ENCODE measurements around the gene PTPN6. TPM values are rescaled to one million over a fixed set of nuclear protein-coding genes. Genes with fewer than 3 reads are reported as not detected.

Gene PTPN6
- total RNA-seq, 1 experiment from 2014 or later, result 25.0 TPM

GRCh38 chr12:6954316-6955107 lies 3.4 kb downstream of the PTPN6 start:
- no peaks in the 10 kb centered on the region; the same call in 1 of the 2 replicates for H3K36me3 ChIP-seq (replicated peaks; ENCODE audit: control insufficient read depth, insufficient read depth, low read length)
- no peaks in the 10 kb centered on the region for H3K27me3 ChIP-seq (ENCODE audit: control insufficient read depth, insufficient read depth, low read length)
- no peak overlapping the region for H3K4me3 ChIP-seq (ENCODE audit: insufficient read depth, low read depth, low read length)
- no peak for DNase-seq

GRCh38 chr12:6955108-6956020 lies 4.2 kb downstream of the PTPN6 start:
- Histone ChIP-seq H3K36me3 (replicated peaks; ENCODE audit: control insufficient read depth, insufficient read depth, low read length) (no peaks in the 10 kb centered on the region; the same call in 1 of the 2 replicates), H3K27me3 (ENCODE audit: control insufficient read depth, insufficient read depth, low read length) (no peaks in the 10 kb centered on the region), H3K4me3 (ENCODE audit: insufficient read depth, low read depth, low read length) (no peak overlapping the region)
- DNase-seq, result no peak

- no peak for DNase-seq
- Histone ChIP-seq H3K36me3 (replicated peaks; ENCODE audit: control insufficient read depth, insufficient read depth, low read length) (no peaks in the 10 kb centered on the region; the same call in 1 of the 2 replicates), H3K4me3 (ENCODE audit: insufficient read depth, low read depth, low read length) (no peak overlapping the region), H3K27me3 (ENCODE audit: control insufficient read depth, insufficient read depth, low read length) (no peaks in the 10 kb centered on the region)
Observed at GRCh38 chr12:6956021-6956727, 5.0 kb downstream of the PTPN6 start.

- Histone ChIP-seq H3K36me3 (replicated peaks; ENCODE audit: control insufficient read depth, insufficient read depth, low read length) (no peaks in the 10 kb centered on the region; the same call in 1 of the 2 replicates), H3K4me3 (ENCODE audit: insufficient read depth, low read depth, low read length) (no peak overlapping the region), H3K27me3 (ENCODE audit: control insufficient read depth, insufficient read depth, low read length) (no peaks in the 10 kb centered on the region)
- no peak for DNase-seq
Observed at GRCh38 chr12:6957151-6957701, 6.1 kb downstream of the PTPN6 start.

GRCh38 chr12:6957741-6958608 lies 6.8 kb downstream of the PTPN6 start:
- H3K36me3 ChIP-seq (replicated peaks; ENCODE audit: control insufficient read depth, insufficient read depth, low read length), result no peaks in the 10 kb centered on the region; the same call in 1 of the 2 replicates
- H3K27me3 ChIP-seq (ENCODE audit: control insufficient read depth, insufficient read depth, low read length), result no peaks in the 10 kb centered on the region
- H3K4me3 ChIP-seq (ENCODE audit: insufficient read depth, low read depth, low read length), result no peak overlapping the region
- no peak for DNase-seq

GRCh38 chr12:6958609-6959057 lies 7.5 kb downstream of the PTPN6 start:
- DNase-seq, result no peak
- Histone ChIP-seq H3K27me3 (ENCODE audit: control insufficient read depth, insufficient read depth, low read length) (no peaks in the 10 kb centered on the region), H3K36me3 (replicated peaks; ENCODE audit: control insufficient read depth, insufficient read depth, low read length) (no peaks in the 10 kb centered on the region; the same call in 1 of the 2 replicates), H3K4me3 (ENCODE audit: insufficient read depth, low read depth, low read length) (no peak overlapping the region)

GRCh38 chr12:6959058-6959804 lies 8.1 kb downstream of the PTPN6 start:
- Histone ChIP-seq H3K27me3 (ENCODE audit: control insufficient read depth, insufficient read depth, low read length) (no peaks in the 10 kb centered on the region), H3K36me3 (replicated peaks; ENCODE audit: control insufficient read depth, insufficient read depth, low read length) (no peaks in the 10 kb centered on the region; the same call in 1 of the 2 replicates), H3K4me3 (ENCODE audit: insufficient read depth, low read depth, low read length) (no peak overlapping the region)
- DNase-seq, result peak; percentile 43

- H3K4me3 ChIP-seq (ENCODE audit: insufficient read depth, low read depth, low read length), result no peak overlapping the region
- no peaks in the 10 kb centered on the region; the same call in none of the 2 replicates for H3K36me3 ChIP-seq (replicated peaks; ENCODE audit: control insufficient read depth, insufficient read depth, low read length)
- no peaks in the 10 kb centered on the region for H3K27me3 ChIP-seq (ENCODE audit: control insufficient read depth, insufficient read depth, low read length)
- peak; percentile 37 for DNase-seq
Observed at GRCh38 chr12:6959805-6960592, 8.8 kb downstream of the PTPN6 start.

- H3K27me3 ChIP-seq (ENCODE audit: control insufficient read depth, insufficient read depth, low read length), result no peaks in the 10 kb centered on the region
- H3K4me3 ChIP-seq (ENCODE audit: insufficient read depth, low read depth, low read length), result no peak overlapping the region
- DNase-seq, result peak; percentile 76
- H3K36me3 ChIP-seq (replicated peaks; ENCODE audit: control insufficient read depth, insufficient read depth, low read length), result peaks cover 5% of the 10 kb centered on the region
Observed at GRCh38 chr12:6960593-6961277, 9.6 kb downstream of the PTPN6 start.

- Histone ChIP-seq H3K27me3 (ENCODE audit: control insufficient read depth, insufficient read depth, low read length) (no peaks in the 10 kb centered on the region), H3K4me3 (ENCODE audit: insufficient read depth, low read depth, low read length) (no peak overlapping the region; the same call in 1 of the 2 replicates), H3K36me3 (replicated peaks; ENCODE audit: control insufficient read depth, insufficient read depth, low read length) (peaks cover 9% of the 10 kb centered on the region)
- peak; percentile 74 for DNase-seq
Observed at GRCh38 chr12:6961278-6961694, 10.1 kb downstream of the PTPN6 start.

GRCh38 chr12:6961695-6962284 lies 10.6 kb downstream of the PTPN6 start:
- DNase-seq, result peak; percentile 92
- Histone ChIP-seq H3K4me3 (ENCODE audit: insufficient read depth, low read depth, low read length) (peak overlapping the region; percentile 49; the same call in 1 of the 2 replicates), H3K27me3 (ENCODE audit: control insufficient read depth, insufficient read depth, low read length) (no peaks in the 10 kb centered on the region), H3K36me3 (replicated peaks; ENCODE audit: control insufficient read depth, insufficient read depth, low read length) (peaks cover 11% of the 10 kb centered on the region)
